Mammary epithelial cell (primary cell): ENCODE data around the gene KRT17.

Experiments used
- CTCF ChIP-seq, 2 donors: IDR thresholded peaks in 1 of 2; conservative IDR thresholded peaks in 1 of 2; 2 replicates each; pipeline ENCODE4 v1.5.1; 2011 to 2012; ENCODE audit warnings: inconsistent platforms in 2 of 2, low read length in 2 of 2, mild to moderate bottlenecking in 2 of 2, control low read depth in 1 of 2, low read depth in 1 of 2; ENCODE audit not compliant: insufficient read depth in 1 of 2; ENCODE audit errors: extremely low read depth in 1 of 2
- EZH2 ChIP-seq: IDR thresholded peaks from 2 replicates; pipeline ENCODE4 v1.6.1; 2012; ENCODE audit warnings: low read length, inconsistent platforms, borderline replicate concordance

GRCh38 chr17:41586863-41587495 lies 37.4 kb downstream of the KRT17 start, which contains the start of gene KRT14:
- no peak for TF ChIP-seq CTCF (conservative IDR thresholded peaks at IDR 0.05 in 1 of 2, IDR thresholded peaks at IDR 0.05 in 1 of 2; ENCODE audit: extremely low read depth in 1 of 2, insufficient read depth in 1 of 2, low read depth in 1 of 2, low read length in 2 of 2)
- TF ChIP-seq EZH2 = no peak
